GM12874 (cell line): ENCODE data around the gene DLGAP5.

Source experiments
- CTCF ChIP-seq: IDR thresholded peaks from 2 replicates; pipeline ENCODE4 v1.5.1; 2011; ENCODE audit warnings: low read depth, mild to moderate bottlenecking, control low read depth, low read length, moderate library complexity; ENCODE audit not compliant: insufficient read depth

Gene DLGAP5

GRCh38 chr14:55128386-55129085 lies 62.8 kb downstream of the DLGAP5 start:
- TF ChIP-seq CTCF: no peak

DNA sequence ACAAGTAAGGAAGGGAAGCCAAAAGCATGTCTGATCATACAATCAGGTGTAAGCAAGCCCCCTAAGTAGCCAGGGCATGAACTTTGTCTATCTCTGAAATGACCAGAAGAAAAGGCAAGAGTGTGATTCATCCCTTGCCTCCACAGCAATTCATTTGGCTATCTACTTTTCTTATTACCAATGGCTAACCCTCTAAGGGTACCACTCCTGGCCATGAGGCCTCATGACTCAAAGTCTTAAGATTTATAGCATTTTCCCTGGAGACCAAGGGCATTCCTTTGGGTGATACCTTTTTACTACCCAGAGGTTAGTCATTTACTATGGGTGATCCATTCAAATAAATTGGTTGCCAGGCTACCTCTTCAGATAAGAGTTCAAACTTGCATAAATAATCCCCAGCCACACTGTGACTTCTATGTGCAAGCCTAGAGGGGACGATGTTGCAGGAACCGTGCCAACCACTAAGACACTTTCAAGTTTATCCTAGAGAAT lies 63.9 kb downstream of the DLGAP5 start:
- no peak for TF ChIP-seq CTCF

GRCh38 chr14:55126932-55127459 lies 64.4 kb downstream of the DLGAP5 start:
- TF ChIP-seq CTCF: no peak

- TF ChIP-seq CTCF: no peak
These were observed 65.4 kb downstream of the DLGAP5 start for GRCh38 chr14:55126034-55126433.

GRCh38 chr14:55125403-55125802 lies 66.0 kb downstream of the DLGAP5 start:
- TF ChIP-seq CTCF: no peak

DNA sequence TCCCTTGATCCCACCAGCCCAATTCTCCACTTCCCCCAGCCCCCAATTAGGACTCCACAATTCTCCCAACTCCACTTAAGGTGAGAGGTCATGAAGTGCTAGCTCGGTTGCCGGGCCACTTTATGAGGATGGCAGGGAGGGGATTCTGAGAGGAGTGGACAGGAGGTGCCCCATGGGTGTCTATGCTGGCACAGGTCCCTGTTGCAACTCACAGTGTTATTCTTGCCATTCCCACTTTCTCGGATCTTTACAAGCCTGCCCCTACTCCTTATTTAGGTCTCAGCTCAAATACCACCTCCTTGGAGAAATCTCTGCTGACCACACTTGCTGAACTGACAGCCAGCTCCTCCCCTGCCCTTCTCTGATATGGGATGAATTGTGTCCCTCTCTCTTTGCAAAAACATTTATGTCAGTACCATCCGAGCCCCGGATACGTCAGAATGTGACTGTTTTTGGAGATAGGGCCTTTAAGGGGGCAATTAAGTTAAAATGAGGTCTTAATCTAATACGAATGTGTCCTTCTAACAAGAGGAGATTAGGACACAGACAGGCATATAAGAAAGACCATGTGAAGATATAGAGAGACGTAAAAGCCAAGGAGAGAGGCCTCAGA lies 66.5 kb downstream of the DLGAP5 start:
- TF ChIP-seq CTCF: no peak

- TF ChIP-seq CTCF: no peak
These were observed 67.3 kb downstream of the DLGAP5 start for GRCh38 chr14:55123852-55124639.
